GM21723 (cell line): ENCODE data around the gene ITFG1.
"Not testable (repeated sequence)": the region's sequence is repeated elsewhere in the genome, so short reads cannot be mapped to it uniquely, and the experiment has no call there.

Experiments used
- ATAC-seq: cut with Tn5 transposase; IDR thresholded peaks from one replicate; pipeline ENCODE4 v1.9.1; 2021; ENCODE audit warnings: mild to moderate bottlenecking, moderate library complexity; ENCODE audit not compliant: unreplicated experiment

Gene ITFG1

GRCh38 chr16:47426806-47427205, 34.1 kb downstream of the ITFG1 start:
- ATAC-seq, result no peak

DNA sequence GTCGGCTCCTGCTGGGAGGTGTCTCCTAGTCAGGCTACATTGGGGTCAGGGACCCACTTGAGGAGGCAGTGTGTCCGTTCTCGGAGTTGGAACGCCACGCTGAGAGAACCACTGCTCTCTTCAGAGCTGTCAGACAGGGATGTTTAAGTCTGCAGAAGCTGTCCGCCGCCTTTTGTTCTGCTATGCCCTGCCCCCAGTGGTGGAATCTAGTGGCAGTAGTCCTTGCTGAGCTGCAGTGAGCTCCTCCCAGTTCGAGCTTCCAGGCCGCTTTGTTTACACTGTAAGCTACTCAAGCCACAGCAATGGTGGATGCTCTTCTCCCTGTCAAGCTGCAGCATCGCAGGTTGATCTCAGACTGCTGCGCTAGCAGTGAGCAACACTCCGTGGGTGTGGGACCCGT, 36.0 kb downstream of the ITFG1 start:
- ATAC-seq, result no peak

DNA sequence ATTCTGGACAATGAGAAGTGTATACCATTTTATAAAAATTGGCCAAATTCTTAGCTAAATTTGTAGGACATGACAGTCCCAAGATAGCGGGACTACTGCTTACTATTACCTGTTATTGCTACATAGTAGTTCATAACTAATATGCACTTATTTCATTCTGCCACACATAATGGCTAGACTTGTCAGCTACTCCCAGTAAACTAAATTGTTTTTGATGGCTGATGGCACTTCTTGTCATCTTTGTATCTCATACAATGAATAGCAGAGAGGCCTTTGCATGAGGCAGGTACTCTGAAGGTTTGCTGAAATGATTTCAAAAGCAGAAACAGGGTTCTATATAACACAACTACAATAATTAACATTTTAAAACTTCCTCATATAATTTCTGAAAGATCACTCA, 44.0 kb downstream of the ITFG1 start:
- no peak for ATAC-seq

DNA sequence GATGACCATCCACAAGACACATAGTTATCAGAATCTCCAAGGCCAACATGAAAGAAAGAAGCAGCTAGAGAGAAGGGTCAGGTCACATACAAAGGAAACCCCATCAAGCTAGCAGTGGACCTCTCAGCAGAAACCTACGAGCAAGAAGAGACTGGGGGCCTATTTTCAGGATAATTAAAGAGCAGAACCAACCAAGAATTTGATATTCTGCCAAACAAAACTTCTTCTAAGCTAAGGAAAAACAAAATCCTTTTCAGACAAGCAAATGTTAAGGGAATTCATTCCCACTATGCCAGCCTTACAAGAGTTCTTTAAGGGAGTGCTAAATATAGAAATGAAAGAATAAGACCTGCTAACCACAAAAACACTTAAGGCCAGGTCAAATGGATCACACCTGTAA, 47.8 kb downstream of the ITFG1 start:
- ATAC-seq, result no peak

GRCh38 chr16:47408491-47408890, 52.4 kb downstream of the ITFG1 start:
- no peak for ATAC-seq

- no peak for ATAC-seq
These were observed 64.9 kb downstream of the ITFG1 start for GRCh38 chr16:47395733-47396498.

GRCh38 chr16:47392081-47392480, 68.8 kb downstream of the ITFG1 start:
- ATAC-seq, result peak; percentile 88

DNA sequence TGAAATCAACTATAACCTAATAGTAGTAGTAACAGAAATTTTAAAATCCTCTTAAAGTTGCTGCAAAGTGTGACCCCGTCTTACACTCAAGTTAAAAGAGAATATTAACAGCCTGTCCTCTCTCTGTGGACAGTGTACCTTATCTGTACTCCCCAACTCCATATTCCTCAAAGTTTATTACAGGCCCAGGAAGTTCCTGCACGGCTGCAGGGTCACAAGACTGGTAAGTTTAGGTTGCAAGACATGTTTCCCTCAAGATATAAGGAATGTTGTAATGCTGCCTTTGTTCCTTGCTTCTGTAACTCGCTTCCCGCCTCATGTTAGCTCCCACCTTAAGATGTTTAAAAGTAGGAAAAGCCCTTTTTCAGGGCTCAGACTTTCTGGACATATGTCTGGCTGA, 72.2 kb downstream of the ITFG1 start:
- no peak for ATAC-seq

DNA sequence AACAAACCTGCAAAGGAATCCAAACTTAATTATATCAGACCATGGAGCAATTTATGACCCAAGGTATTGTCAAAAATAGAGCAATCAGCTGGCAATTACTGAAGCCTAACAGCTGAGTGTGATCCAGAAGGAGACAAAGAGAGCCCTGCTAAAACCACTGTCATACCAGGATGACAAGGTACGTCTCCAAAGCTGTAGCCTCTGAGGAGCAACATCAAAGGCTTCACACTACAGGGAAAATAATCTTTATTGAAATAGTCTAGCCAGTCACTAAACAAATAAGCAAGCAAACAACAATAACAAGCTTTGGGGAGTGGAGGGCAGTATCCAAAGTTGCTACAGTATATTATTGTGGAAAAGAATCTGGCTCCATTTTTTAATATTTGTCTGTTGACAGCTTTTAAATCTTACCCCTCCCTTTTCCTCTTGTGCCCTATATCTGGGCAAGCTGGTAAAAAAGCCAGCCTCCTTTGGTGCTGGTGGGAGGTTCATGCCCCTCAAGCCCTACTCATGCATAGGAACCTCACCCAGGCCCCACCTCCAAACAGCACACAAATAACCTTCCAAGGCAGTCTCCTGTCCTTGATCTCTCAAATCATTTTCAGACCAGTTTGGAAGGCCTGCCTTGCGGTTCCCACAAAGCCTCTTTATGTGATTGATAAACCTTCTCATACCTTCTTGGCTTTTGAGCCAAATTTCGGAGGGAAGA, 73.7 kb downstream of the ITFG1 start:
- no peak for ATAC-seq

DNA sequence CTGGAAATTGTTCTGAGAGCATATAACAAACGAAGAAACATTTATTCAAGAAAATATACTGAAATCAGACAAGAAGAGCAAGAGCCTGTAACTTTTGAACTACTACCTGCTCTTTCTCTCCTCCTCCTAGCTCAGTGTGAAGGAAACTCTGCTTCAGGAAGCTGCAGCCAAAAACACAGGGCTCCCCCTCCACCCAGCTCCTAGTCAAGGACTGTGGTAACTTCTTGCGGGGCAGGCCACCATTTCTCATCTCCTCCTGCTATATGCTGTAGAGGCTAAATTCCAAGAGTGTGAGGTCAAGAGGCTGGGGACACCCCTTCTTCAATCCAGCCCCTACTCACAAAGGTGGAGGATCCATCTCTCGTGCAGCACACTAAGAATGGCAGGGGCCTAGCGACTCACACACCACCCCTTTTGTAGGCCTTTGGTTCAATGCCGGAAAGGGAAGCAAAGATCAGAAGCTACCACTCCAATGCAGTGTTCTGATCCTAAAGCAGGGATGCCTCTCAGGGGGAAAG, 74.6 kb downstream of the ITFG1 start:
- no peak for ATAC-seq

GRCh38 chr16:47382362-47382761, 78.5 kb downstream of the ITFG1 start:
- no peak for ATAC-seq

DNA sequence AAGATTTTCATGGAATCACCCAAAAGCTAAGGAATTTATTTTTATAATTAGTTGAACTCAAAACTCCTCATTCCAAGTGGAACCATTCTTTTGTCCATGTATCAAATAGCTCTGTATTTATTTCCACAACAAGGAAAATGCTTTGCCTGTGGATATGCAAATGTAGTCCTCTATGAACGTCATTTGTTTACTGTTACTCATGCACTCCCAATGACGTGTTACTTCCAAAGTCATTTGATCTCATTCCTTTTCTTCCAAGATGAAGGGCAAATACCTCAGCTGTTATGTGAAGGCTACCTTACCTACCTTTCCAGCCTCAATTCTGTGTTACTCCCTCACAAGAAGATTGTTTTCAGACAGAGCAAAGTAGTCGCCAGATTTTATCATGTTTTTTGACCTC, 83.7 kb downstream of the ITFG1 start:
- ATAC-seq, result no peak

DNA sequence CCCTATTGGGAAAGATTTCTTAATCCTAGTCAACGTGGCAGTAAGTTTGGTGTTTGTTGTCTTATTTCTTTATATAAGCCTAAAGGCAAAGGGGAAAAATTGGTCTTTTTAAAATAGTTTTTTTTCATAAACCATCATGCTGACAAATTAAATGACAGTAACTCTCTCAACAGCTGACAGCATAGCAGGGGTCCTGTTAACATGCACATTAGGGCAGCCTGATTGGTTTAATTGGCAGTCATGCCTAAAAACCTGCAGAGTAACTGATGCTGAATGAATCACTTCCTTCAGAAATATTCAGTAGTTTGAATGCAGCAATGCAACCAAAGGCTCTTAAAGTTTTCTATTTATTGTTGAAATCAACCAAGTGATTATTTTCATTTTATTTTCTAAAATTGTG, 85.4 kb downstream of the ITFG1 start:
- ATAC-seq, result no peak

DNA sequence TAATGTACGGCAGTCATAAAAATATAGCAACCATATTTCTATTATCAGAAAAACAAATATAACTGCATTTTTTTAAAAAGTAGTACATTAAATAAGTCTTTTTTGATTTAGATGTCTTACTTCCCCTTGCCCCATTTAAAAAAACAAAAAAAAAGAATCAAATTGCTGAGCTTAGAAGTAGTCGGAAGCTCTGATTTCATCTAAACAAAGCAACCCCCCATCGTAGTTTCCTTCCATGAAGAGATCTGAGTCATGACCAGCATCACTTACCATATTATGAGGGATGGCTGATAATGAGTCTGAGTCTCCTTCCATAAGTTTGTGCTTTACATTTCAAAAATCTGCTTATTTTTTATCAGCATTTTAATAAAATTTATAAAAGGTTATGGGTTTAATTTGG, 86.2 kb downstream of the ITFG1 start:
- ATAC-seq, result no peak

DNA sequence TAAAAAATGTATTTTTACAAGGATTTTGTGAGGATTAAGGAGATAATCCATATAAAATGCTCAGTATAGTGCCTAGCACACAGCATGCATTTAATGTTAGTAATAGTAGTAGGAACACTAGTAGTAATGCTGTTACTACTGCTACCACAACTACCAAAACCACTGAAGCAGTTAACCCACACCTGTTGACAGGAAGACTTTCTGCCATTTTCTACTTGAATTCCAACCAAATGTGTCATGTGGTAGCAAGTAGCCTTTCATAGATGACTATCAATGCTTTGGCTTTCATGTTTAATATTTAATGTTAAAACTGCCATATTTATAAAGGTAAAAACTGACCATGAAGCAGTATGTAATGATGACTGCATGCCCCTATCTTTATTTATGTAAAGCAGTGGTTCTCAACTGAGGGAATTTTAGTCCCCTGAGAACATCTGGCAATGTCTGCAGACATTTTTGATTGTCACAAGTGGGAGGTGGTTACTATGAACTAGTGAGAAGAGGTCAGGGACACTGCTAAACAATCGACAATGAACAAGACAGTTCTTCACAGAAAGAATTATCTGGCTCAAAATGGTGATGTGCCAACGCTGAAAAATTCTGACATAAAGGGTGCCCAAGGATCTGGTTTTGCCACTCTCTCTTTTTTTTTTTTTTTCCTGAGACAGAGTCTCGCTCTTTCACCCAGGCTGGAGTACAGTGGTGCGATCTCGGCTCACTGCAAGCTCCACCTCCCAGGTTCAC, 89.4 kb downstream of the ITFG1 start:
- no peak for ATAC-seq

- ATAC-seq, result no peak
These were observed 90.3 kb downstream of the ITFG1 start for GRCh38 chr16:47370536-47370935.

- no peak for ATAC-seq
These were observed 94.6 kb downstream of the ITFG1 start for GRCh38 chr16:47366228-47366627.

DNA sequence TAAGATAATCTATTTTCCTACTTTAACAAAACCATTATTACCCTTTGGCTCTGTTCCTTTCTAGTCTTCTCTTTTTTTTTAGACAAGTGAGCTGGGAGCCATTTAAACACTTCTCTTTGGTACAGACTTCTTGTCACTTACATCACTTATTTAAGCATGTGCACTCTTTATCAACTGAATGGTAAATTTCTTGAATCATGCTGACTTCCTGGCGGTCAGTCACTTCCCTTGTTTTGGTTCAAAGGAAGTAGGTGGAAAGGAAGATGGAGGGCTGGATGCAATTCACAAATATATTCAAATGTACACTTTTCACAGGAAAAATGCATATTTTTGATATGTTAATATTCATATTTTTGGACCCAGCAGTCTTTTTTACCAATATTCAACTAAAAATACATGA, 97.1 kb downstream of the ITFG1 start:
- no peak for ATAC-seq

- ATAC-seq, result no peak
These were observed 101.4 kb downstream of the ITFG1 start for GRCh38 chr16:47359478-47359877.

DNA sequence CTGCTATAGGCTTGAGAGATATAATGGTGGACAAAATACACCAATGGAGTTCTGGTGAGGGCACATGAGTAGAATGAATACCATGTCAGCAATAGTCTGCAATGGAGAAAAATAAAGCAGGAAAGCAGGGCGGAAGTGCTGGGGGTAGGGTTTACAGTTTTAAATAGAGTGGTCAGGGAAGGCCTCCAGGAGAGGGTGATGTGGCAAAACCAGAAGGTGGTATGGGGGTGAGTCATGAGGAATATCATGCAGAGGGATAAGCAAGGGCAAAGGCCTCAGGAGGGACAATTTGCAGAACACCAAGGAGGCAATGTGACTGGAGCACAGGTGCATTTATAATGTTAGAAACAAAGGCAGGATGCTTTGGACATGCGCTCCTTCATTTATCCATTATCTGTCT, 102.0 kb downstream of the ITFG1 start:
- ATAC-seq, result no peak

DNA sequence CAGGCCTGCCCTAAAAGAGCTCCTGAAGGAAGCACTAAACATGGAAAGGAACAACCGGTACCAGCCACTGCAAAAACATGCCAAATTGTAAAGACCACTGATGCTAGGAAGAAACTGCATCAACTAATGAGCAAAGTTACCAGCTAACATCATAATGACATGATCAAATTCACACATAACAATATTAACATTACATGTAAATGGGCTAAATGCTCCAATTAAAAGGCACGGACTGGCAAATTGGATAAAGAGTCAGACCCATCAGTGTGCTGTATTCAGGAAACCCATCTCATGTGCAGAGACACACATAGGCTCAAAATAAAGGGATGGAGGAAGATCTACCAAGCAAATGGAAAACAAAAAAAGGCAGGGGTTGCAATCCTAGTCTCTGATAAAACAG, 111.8 kb downstream of the ITFG1 start:
- not testable (repeated sequence) for ATAC-seq
